ENCODE results near the gene RHOD. TPM values are rescaled to one million over a fixed set of nuclear protein-coding genes. Genes with fewer than 3 reads are reported as not detected.

Gene RHOD
- total RNA-seq, 2 donors from 2014 or later: 26.2 to 69.5 TPM

GRCh38 chr11:67048515-67049130 is 8.0 kb upstream of the RHOD start:
- WGBS: 94% methylated on average over 20 of the region's 22 CpGs
- intact Hi-C loops (cut with DNase I): no loop called here
- H3K27me3 ChIP-seq (replicated peaks; ENCODE audit: insufficient read depth): no peaks in the 10 kb centered on the region
- H3K36me3 ChIP-seq: no peaks in the 10 kb centered on the region
- H3K9me3 ChIP-seq: no peaks in the 10 kb centered on the region
- H3K4me3 ChIP-seq: no peak overlapping the region
- no peaks in the 10 kb centered on the region for H3K4me1 ChIP-seq (replicated peaks)
- no peak for TF ChIP-seq CTCF (IDR thresholded peaks at IDR 0.05)
- TF ChIP-seq POLR2AphosphoS5 (IDR thresholded peaks at IDR 0.05): no peak
- TF ChIP-seq POLR2A (IDR thresholded peaks at IDR 0.05): no peak
- no peak for DNase-seq (ENCODE audit: low spot score)
- no peak overlapping the region for H3K27ac ChIP-seq

GRCh38 chr11:67050139-67050538 is 6.5 kb upstream of the RHOD start:
- H3K4me1 ChIP-seq (replicated peaks): no peaks in the 10 kb centered on the region
- H3K4me3 ChIP-seq: no peak overlapping the region
- no peaks in the 10 kb centered on the region for H3K9me3 ChIP-seq
- WGBS: 97% methylated on average over 3 of the region's 3 CpGs
- no peak overlapping the region for H3K27ac ChIP-seq
- H3K27me3 ChIP-seq (replicated peaks; ENCODE audit: insufficient read depth): no peaks in the 10 kb centered on the region
- H3K36me3 ChIP-seq: no peaks in the 10 kb centered on the region
- intact Hi-C loops (cut with DNase I): no loop called here
- TF ChIP-seq POLR2A (IDR thresholded peaks at IDR 0.05) (no peak), CTCF (IDR thresholded peaks at IDR 0.05) (no peak), POLR2AphosphoS5 (IDR thresholded peaks at IDR 0.05) (no peak)
- no peak for DNase-seq (ENCODE audit: low spot score)

GRCh38 chr11:67051180-67051893 is 5.3 kb upstream of the RHOD start:
- intact Hi-C loops (cut with DNase I): no loop called here
- H3K36me3 ChIP-seq: no peaks in the 10 kb centered on the region
- no peak for TF ChIP-seq POLR2AphosphoS5 (IDR thresholded peaks at IDR 0.05)
- no peak for TF ChIP-seq POLR2A (IDR thresholded peaks at IDR 0.05)
- no peak for TF ChIP-seq CTCF (IDR thresholded peaks at IDR 0.05)
- 89% methylated on average over 9 of the region's 9 CpGs for WGBS
- no peak overlapping the region for H3K4me3 ChIP-seq
- no peak overlapping the region for H3K27ac ChIP-seq
- peaks cover 11% of the 10 kb centered on the region for H3K4me1 ChIP-seq (replicated peaks)
- no peaks in the 10 kb centered on the region for H3K9me3 ChIP-seq
- H3K27me3 ChIP-seq (replicated peaks; ENCODE audit: insufficient read depth): no peaks in the 10 kb centered on the region
- DNase-seq (ENCODE audit: low spot score): no peak

- Histone ChIP-seq H3K27me3 (replicated peaks; ENCODE audit: insufficient read depth) (no peaks in the 10 kb centered on the region), H3K4me1 (replicated peaks) (peaks cover 12% of the 10 kb centered on the region), H3K4me3 (no peak overlapping the region), H3K36me3 (no peaks in the 10 kb centered on the region), H3K9me3 (no peaks in the 10 kb centered on the region), H3K27ac (no peak overlapping the region)
- TF ChIP-seq POLR2AphosphoS5 (IDR thresholded peaks at IDR 0.05): no peak
- no peak for TF ChIP-seq CTCF (IDR thresholded peaks at IDR 0.05)
- DNase-seq (ENCODE audit: low spot score): no peak
- WGBS: 86% methylated on average over 4 of the region's 4 CpGs
- intact Hi-C loops (cut with DNase I): no loop called here
Observed at GRCh38 chr11:67051945-67052488, 4.6 kb upstream of the RHOD start.

- WGBS: 77% methylated on average over 5 of the region's 5 CpGs
- H3K27me3 ChIP-seq (replicated peaks; ENCODE audit: insufficient read depth): no peaks in the 10 kb centered on the region
- TF ChIP-seq CTCF (IDR thresholded peaks at IDR 0.05): no peak
- TF ChIP-seq POLR2A (IDR thresholded peaks at IDR 0.05): no peak
- TF ChIP-seq POLR2AphosphoS5 (IDR thresholded peaks at IDR 0.05): no peak
- peaks cover 12% of the 10 kb centered on the region for H3K4me1 ChIP-seq (replicated peaks)
- intact Hi-C loops (cut with DNase I): no loop called here
- no peaks in the 10 kb centered on the region for H3K9me3 ChIP-seq
- no peak overlapping the region for H3K27ac ChIP-seq
- no peak overlapping the region for H3K4me3 ChIP-seq
- DNase-seq (ENCODE audit: low spot score): no peak
- no peaks in the 10 kb centered on the region for H3K36me3 ChIP-seq
Observed at GRCh38 chr11:67052891-67053290, 3.8 kb upstream of the RHOD start.

Data from prostate gland (tissue), 2 donors.